Duodenal mucosa (tissue), 2 donors: ENCODE measurements around the gene SPATS2L.
A peak's percentile ranks its signal among the peaks of the same experiment; 100 is the strongest.

Experiments used
- H3K27ac ChIP-seq: one replicate; pipeline ENCODE4 v1.7.0; 2013; ENCODE audit warnings: low read depth, low read length
- H3K27me3 ChIP-seq, 2 donors: one replicate each; pipeline ENCODE4 v1.7.0; 2013; ENCODE audit warnings: low read length in 2 of 2, control low read depth in 1 of 2; ENCODE audit not compliant: insufficient read depth in 2 of 2, control insufficient read depth in 1 of 2
- H3K36me3 ChIP-seq, 2 donors: one replicate each; pipeline ENCODE4 v1.7.0; 2013; ENCODE audit warnings: low read length in 2 of 2, control low read depth in 1 of 2; ENCODE audit not compliant: insufficient read depth in 2 of 2, control insufficient read depth in 1 of 2
- H3K4me1 ChIP-seq, 2 donors: one replicate each; pipeline ENCODE4 v1.7.0; 2013; ENCODE audit warnings: low read length in 2 of 2, control low read depth in 1 of 2; ENCODE audit not compliant: insufficient read depth in 2 of 2, control insufficient read depth in 1 of 2
- H3K4me3 ChIP-seq, 2 donors: one replicate each; pipeline ENCODE4 v1.7.0; 2013; ENCODE audit warnings: low read length in 2 of 2, low read depth in 1 of 2
- H3K9ac ChIP-seq, 2 donors: one replicate each; pipeline ENCODE4 v1.7.0; 2013; ENCODE audit warnings: low read length in 2 of 2, low read depth in 1 of 2
- H3K9me3 ChIP-seq, 2 donors: one replicate each; pipeline ENCODE4 v1.7.0; 2013; ENCODE audit warnings: low read length in 2 of 2, control low read depth in 1 of 2; ENCODE audit not compliant: control insufficient read depth in 1 of 2

SPATS2L gene

DNA sequence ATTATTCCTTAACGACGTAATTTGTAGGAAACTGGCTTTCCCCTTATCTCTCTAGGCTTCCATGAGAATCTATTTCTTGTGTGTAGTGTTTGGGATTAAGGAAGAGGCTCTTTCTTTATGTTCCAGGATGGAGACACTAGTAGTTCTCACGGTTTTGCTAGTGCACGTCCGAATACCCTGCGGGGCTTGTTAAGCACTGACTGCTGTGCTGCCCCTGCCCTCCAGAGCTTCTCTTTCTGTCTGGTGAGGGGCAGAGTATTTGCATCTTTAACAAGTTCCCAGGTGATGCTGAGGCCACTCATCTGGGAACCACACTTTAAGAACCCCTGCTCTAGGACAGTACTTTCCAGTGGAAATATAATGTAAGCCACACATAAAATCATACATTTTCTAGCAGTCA lies 76.4 kb downstream of the SPATS2L start:
- peaks cover 29 to 30% of the 10 kb centered on the region in 2 donors for H3K4me1 ChIP-seq
- H3K27ac ChIP-seq: no peak overlapping the region
- H3K27me3 ChIP-seq: no peaks in the 10 kb centered on the region
- H3K4me3 ChIP-seq: no peak overlapping the region
- no peak overlapping the region for H3K9ac ChIP-seq
- no peaks in the 10 kb centered on the region for H3K36me3 ChIP-seq
- H3K9me3 ChIP-seq: no peaks in the 10 kb centered on the region

- Histone ChIP-seq H3K27me3 (no peaks in the 10 kb centered on the region), H3K4me3 (peak overlapping the region in 1 of 2 donors; percentile 41), H3K36me3 (no peaks in the 10 kb centered on the region), H3K4me1 (peaks cover 23 to 26% of the 10 kb centered on the region in 2 donors), H3K9me3 (no peaks in the 10 kb centered on the region), H3K27ac (no peak overlapping the region), H3K9ac (no peak overlapping the region)
Measured at GRCh38 chr2:200383380-200384110, 77.1 kb downstream of the SPATS2L start.

GRCh38 chr2:200385063-200385635 lies 78.7 kb downstream of the SPATS2L start:
- Histone ChIP-seq H3K9me3 (no peaks in the 10 kb centered on the region), H3K36me3 (peaks cover 8 to 11% of the 10 kb centered on the region in 2 donors), H3K4me1 (peaks cover 12 to 13% of the 10 kb centered on the region in 2 donors), H3K9ac (no peak overlapping the region), H3K27ac (no peak overlapping the region), H3K27me3 (no peaks in the 10 kb centered on the region), H3K4me3 (no peak overlapping the region)

DNA sequence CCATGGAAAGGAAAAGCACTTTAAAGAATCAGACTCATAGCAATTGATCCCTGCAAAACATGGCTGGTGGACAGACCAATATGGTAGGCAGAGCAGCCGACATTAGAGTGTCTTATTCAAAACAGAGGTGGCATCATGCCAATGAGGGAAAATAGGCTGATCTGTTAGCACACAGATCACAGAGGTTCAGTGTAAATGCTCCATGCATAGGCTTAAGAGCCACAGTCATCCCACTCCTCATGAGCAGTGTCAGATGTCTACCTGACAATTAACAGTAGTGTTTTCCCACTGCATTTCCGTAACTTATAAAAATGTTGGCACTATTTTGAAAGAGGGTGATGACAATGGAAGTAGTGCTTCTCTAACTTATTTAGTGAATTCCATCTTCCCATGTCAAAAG lies 86.7 kb downstream of the SPATS2L start:
- H3K4me1 ChIP-seq: no peaks in the 10 kb centered on the region
- no peak overlapping the region for H3K9ac ChIP-seq
- no peaks in the 10 kb centered on the region for H3K9me3 ChIP-seq
- no peak overlapping the region for H3K27ac ChIP-seq
- no peaks in the 10 kb centered on the region for H3K27me3 ChIP-seq
- H3K4me3 ChIP-seq: no peak overlapping the region
- H3K36me3 ChIP-seq: peaks cover 12 to 20% of the 10 kb centered on the region in 2 donors

DNA sequence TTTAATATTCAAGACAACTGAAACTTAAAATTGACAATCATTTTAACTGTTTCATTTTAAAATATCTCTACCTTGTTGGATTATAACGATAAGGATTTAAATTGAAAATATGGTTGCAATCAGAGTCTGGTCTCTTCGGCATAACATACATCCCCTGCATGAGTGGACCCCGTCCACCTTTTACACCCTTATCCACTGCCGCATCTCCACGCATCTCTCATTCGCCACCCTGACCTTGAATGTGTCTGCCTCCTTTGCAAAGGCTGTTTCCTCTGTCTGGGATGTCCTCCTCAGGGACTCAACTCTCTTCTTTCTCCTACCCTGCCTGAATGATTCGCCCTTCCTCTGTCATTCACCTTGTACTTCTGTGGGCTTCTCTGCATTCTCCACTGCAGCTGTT lies 87.6 kb downstream of the SPATS2L start:
- Histone ChIP-seq H3K9me3 (no peaks in the 10 kb centered on the region), H3K4me3 (no peak overlapping the region), H3K36me3 (peaks cover 12 to 20% of the 10 kb centered on the region in 2 donors), H3K9ac (no peak overlapping the region), H3K27ac (no peak overlapping the region), H3K27me3 (no peaks in the 10 kb centered on the region), H3K4me1 (no peaks in the 10 kb centered on the region)

- H3K9ac ChIP-seq: no peak overlapping the region
- no peak overlapping the region for H3K4me3 ChIP-seq
- H3K4me1 ChIP-seq: no peaks in the 10 kb centered on the region
- H3K27ac ChIP-seq: no peak overlapping the region
- H3K9me3 ChIP-seq: no peaks in the 10 kb centered on the region
- no peaks in the 10 kb centered on the region for H3K36me3 ChIP-seq
- H3K27me3 ChIP-seq: no peaks in the 10 kb centered on the region
Measured at GRCh38 chr2:200396781-200397242, 90.3 kb downstream of the SPATS2L start.

DNA sequence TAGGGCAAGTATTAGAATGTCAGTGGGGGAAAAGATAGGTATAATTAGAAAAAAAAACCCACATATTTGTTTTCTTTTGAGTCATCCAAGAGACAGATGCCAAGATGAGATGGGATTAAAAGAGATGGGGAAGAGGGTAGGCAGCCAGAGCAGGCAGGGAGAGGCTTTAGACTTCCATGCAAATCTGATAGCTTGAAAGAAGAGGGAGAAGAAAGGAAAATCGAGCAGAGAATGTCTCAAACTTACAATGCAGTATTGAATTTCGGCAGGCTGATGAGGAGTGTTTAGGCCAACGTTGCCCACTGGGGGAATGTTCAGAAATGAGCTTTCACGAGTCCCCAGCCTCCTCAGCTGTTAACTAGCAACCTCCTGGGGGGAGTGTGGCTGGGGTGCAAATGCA lies 91.3 kb downstream of the SPATS2L start:
- Histone ChIP-seq H3K9ac (no peak overlapping the region), H3K27ac (no peak overlapping the region), H3K4me3 (no peak overlapping the region), H3K27me3 (no peaks in the 10 kb centered on the region), H3K9me3 (no peaks in the 10 kb centered on the region), H3K4me1 (no peaks in the 10 kb centered on the region), H3K36me3 (no peaks in the 10 kb centered on the region)

- no peak overlapping the region for H3K4me3 ChIP-seq
- H3K27me3 ChIP-seq: no peaks in the 10 kb centered on the region
- H3K4me1 ChIP-seq: no peaks in the 10 kb centered on the region
- no peak overlapping the region for H3K27ac ChIP-seq
- no peaks in the 10 kb centered on the region for H3K9me3 ChIP-seq
- H3K9ac ChIP-seq: no peak overlapping the region
- H3K36me3 ChIP-seq: no peaks in the 10 kb centered on the region
Measured at GRCh38 chr2:200399046-200399445, 92.6 kb downstream of the SPATS2L start.

DNA sequence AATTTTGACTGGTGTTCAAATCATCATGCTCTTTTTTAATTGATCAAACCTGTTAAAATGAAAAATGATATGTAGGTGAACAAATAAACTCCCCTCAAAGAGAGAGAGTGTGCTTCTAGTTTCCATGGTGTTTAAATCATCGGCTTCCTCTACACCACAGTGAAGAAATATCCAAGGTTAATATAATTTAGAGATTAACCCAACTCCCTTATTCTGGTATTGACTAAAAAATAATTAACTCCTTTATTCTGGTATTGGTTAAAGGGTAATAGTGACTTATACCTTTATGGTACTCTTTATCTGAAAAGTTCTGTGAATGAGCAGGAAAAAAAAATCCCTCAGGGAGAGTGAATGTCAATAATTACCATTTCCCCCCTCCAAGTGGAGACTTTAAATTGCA lies 93.1 kb downstream of the SPATS2L start:
- H3K27ac ChIP-seq: no peak overlapping the region
- peaks cover under 1 to 5% of the 10 kb centered on the region in 2 donors for H3K4me1 ChIP-seq
- H3K36me3 ChIP-seq: no peaks in the 10 kb centered on the region
- H3K4me3 ChIP-seq: no peak overlapping the region
- no peak overlapping the region for H3K9ac ChIP-seq
- H3K9me3 ChIP-seq: no peaks in the 10 kb centered on the region
- no peaks in the 10 kb centered on the region for H3K27me3 ChIP-seq

DNA sequence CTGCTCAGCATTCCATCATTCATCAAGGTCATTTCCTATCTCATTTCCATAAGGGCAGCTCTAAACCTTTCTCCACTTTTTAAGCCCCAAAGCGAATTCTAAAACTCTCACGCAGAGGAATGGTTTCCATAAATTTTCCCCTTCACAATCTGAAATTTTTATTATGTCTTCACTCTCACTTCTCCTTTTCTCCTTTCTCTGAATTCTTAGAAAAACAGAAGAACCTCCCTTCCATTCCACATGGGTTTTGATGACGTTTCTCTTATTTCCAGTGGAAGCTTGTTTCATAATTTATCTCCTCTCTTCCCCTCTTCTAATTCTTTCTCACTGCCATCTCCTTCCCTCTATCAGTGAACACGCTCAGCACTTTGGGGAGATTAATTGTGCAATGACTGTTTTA lies 97.3 kb downstream of the SPATS2L start:
- H3K27ac ChIP-seq: no peak overlapping the region
- no peaks in the 10 kb centered on the region for H3K27me3 ChIP-seq
- no peak overlapping the region for H3K9ac ChIP-seq
- peaks cover 41 to 46% of the 10 kb centered on the region in 2 donors for H3K4me1 ChIP-seq
- H3K9me3 ChIP-seq: no peaks in the 10 kb centered on the region
- H3K36me3 ChIP-seq: no peaks in the 10 kb centered on the region
- H3K4me3 ChIP-seq: no peak overlapping the region
